NCI-H1417 treated with DMSO at 0.1 percent for 48 hours (cell line): ENCODE data around the gene ADAM19.

Experiments used
- DNase-seq: peaks from one replicate; lab custom pipeline; 2025; lab: John Stamatoyannopoulos, UW

Gene ADAM19

GRCh38 chr5:157575381-157576020 lies at the start of gene ADAM19:
Gene ADAM19 (minus strand): TSS chr5:157575775. CDS start chr5:157575696, 79 bp downstream.
- no peak for DNase-seq

- DNase-seq, result no peak
These were observed 48.6 kb upstream of the ADAM19 start for GRCh38 chr5:157624144-157624543.

GRCh38 chr5:157620776-157621175 lies 45.2 kb upstream of the ADAM19 start:
- DNase-seq, result no peak

- DNase-seq, result no peak
These were observed 42.7 kb upstream of the ADAM19 start for GRCh38 chr5:157618191-157618765.

GRCh38 chr5:157616785-157617184 lies 41.2 kb upstream of the ADAM19 start:
- DNase-seq, result no peak

GRCh38 chr5:157613385-157614245 lies 38.0 kb upstream of the ADAM19 start:
- DNase-seq, result no peak

- DNase-seq, result no peak
These were observed 37.0 kb upstream of the ADAM19 start for GRCh38 chr5:157612581-157612980.

- no peak for DNase-seq
These were observed 36.2 kb upstream of the ADAM19 start for GRCh38 chr5:157611571-157612476.

GRCh38 chr5:157610990-157611389 lies 35.4 kb upstream of the ADAM19 start:
- no peak for DNase-seq

GRCh38 chr5:157608972-157609565 lies 33.5 kb upstream of the ADAM19 start:
- no peak for DNase-seq

GRCh38 chr5:157607371-157608161 lies 32.0 kb upstream of the ADAM19 start:
- no peak for DNase-seq

GRCh38 chr5:157606046-157606445 lies 30.5 kb upstream of the ADAM19 start:
- DNase-seq, result no peak

GRCh38 chr5:157603333-157604190 lies 28.0 kb upstream of the ADAM19 start:
- no peak for DNase-seq

- DNase-seq, result no peak
These were observed 26.9 kb upstream of the ADAM19 start for GRCh38 chr5:157602505-157602904.

GRCh38 chr5:157600252-157600651 lies 24.7 kb upstream of the ADAM19 start:
- DNase-seq, result no peak

GRCh38 chr5:157599565-157599964 lies 24.0 kb upstream of the ADAM19 start:
- DNase-seq, result no peak

GRCh38 chr5:157598350-157598936 lies 22.9 kb upstream of the ADAM19 start:
- DNase-seq, result no peak

GRCh38 chr5:157597277-157597676 lies 21.7 kb upstream of the ADAM19 start:
- no peak for DNase-seq

GRCh38 chr5:157596487-157596886 lies 20.9 kb upstream of the ADAM19 start:
- no peak for DNase-seq
